Fibroblast of lung (primary cell): Measurements from ENCODE around the gene CELF2. TPM values are rescaled to one million over a fixed set of nuclear protein-coding genes. Genes with fewer than 3 reads are reported as not detected.

Experiments used
- DNase-seq, 2 donors: peaks; one replicate each; pipeline versions ENCODE4 v3.0.0 to v3.0.0-alpha.2; 2010; ENCODE audit warnings: low read depth in 2 of 2
- H2AFZ ChIP-seq: 2 replicates; pipeline ENCODE4 v1.5.1; 2012; ENCODE audit warnings: low read length, control low read depth, inconsistent platforms
- H3K27ac ChIP-seq: 2 replicates; pipeline ENCODE4 v1.5.1; 2011; ENCODE audit warnings: low read length, control low read depth; ENCODE audit not compliant: insufficient read depth
- H3K27me3 ChIP-seq: 2 replicates; pipeline ENCODE4 v1.5.1; 2011; ENCODE audit warnings: mild to moderate bottlenecking, low read length; ENCODE audit not compliant: control insufficient read depth, insufficient read depth
- H3K36me3 ChIP-seq: 2 replicates; pipeline ENCODE4 v1.5.1; 2011; ENCODE audit warnings: low read length; ENCODE audit not compliant: control insufficient read depth, insufficient read depth
- H3K4me1 ChIP-seq: 2 replicates; pipeline ENCODE4 v1.5.1; 2011; ENCODE audit warnings: low read length; ENCODE audit not compliant: control insufficient read depth, insufficient read depth; ENCODE audit errors: extremely low read depth
- H3K4me2 ChIP-seq: 2 replicates; pipeline ENCODE4 v1.5.1; 2011; ENCODE audit warnings: low read length, control low read depth; ENCODE audit not compliant: insufficient read depth; ENCODE audit errors: extremely low read depth
- H3K4me3 ChIP-seq, 4 experiments: fragments of 200-600 bp in 1 of 4; sonication (generic) in 1 of 4; replicated peaks in 1 of 4; 2 replicates each; pipeline ENCODE4 v1.5.1; 2011 to 2016; ENCODE audit warnings: low read length in 4 of 4, low read depth in 3 of 4, mild to moderate bottlenecking in 3 of 4, control low read depth in 2 of 4, inconsistent platforms in 1 of 4, mixed read lengths in 1 of 4; ENCODE audit not compliant: insufficient read depth in 1 of 4; ENCODE audit errors: control extremely low read depth in 1 of 4
- H3K79me2 ChIP-seq: 2 replicates; pipeline ENCODE4 v1.5.1; 2012; ENCODE audit warnings: mild to moderate bottlenecking, low read length, inconsistent platforms; ENCODE audit not compliant: control insufficient read depth, insufficient read depth
- H3K9ac ChIP-seq: 2 replicates; pipeline ENCODE4 v1.5.1; 2011; ENCODE audit warnings: mild to moderate bottlenecking, low read length, control low read depth; ENCODE audit not compliant: insufficient read depth
- H3K9me3 ChIP-seq: 2 replicates; pipeline ENCODE4 v1.5.1; 2012; ENCODE audit warnings: low read depth, low read length; ENCODE audit not compliant: control insufficient read depth, insufficient read depth
- H4K20me1 ChIP-seq: 2 replicates; pipeline ENCODE4 v1.5.1; 2011; ENCODE audit warnings: low read length; ENCODE audit not compliant: control insufficient read depth, insufficient read depth; ENCODE audit errors: extremely low read depth
- EZH2 ChIP-seq: IDR thresholded peaks from 2 replicates; pipeline ENCODE4 v1.5.1; 2012; ENCODE audit warnings: low read length, control low read depth, mild to moderate bottlenecking; ENCODE audit errors: missing control alignments
- polyA plus RNA-seq, 2 donors: library from polyadenylated mRNA; depleted of rRNA in 1 of 2; stranded (reverse) in 1 of 2; unstranded in 1 of 2; fragments of >200 nt; gene quantifications; 2 replicates each; pipeline ENCODE4 v1.2.1, GENCODE V29; 2011 to 2012; ENCODE audit warnings: missing spikeins in 1 of 2
- total RNA-seq: library from RNA; depleted of rRNA; stranded (reverse); fragments of >200 nt; gene quantifications from 2 replicates; pipeline ENCODE4 v1.2.1, GENCODE V29; 2014
- TF ChIP-seq, protein P1 (sequence below), 2 donors: IDR thresholded peaks in 1 of 2; conservative IDR thresholded peaks in 1 of 2; 1 replicate in 1 of 2; 2 replicates in 1 of 2; pipeline ENCODE4 v1.5.1; 2011 to 2012; ENCODE audit warnings: low read length in 2 of 2, control low read depth in 1 of 2, inconsistent platforms in 1 of 2, low read depth in 1 of 2, mild to moderate bottlenecking in 1 of 2

The CELF2 gene
- total and polyA plus RNA-seq, 2 donors (not counting 1 experiment from before 2014, with no cell fraction given), result 16.9 to 25.1 TPM

DNA sequence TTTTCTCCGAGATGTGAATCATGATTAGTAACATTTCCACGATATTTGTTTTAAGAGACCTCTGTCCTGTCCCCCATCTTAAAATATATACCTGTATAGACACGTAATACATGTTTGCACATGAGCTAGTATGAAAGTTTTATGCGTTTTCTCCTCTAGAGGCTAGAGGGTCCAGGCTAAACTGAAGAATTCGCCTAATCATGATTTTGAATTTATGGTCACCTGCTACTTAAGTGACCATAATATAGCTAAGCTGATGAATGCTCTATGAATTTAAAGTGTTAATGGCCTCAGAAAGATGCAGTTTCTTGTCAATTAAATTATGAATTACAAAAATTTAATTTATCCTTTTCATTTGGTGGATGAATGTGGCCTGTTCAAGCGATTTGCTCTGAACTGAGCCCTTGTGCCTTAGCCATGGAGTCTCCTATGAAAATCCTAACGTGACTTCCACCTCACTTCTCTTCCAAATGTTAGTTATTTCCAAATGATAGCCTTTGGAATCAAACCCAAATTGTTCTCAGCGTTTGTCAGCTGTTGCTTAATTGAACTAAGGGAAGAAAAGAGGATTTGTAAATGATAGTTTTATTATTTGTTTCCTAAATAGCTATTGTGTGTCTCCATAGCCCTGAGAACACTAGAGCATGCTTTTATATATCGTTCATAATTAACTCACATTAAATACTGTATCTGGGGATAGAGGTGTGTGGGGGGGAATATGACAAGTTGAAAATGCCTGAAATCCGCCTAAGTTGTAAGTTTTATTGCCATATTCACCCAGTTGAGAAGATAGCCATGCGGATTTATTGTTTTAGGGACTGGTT is 2.3 kb downstream of the CELF2 start:
- no peaks in the 10 kb centered on the region for H3K9me3 ChIP-seq
- peaks cover 9% of the 10 kb centered on the region for H3K27me3 ChIP-seq
- no peak overlapping the region for H3K27ac ChIP-seq

DNA sequence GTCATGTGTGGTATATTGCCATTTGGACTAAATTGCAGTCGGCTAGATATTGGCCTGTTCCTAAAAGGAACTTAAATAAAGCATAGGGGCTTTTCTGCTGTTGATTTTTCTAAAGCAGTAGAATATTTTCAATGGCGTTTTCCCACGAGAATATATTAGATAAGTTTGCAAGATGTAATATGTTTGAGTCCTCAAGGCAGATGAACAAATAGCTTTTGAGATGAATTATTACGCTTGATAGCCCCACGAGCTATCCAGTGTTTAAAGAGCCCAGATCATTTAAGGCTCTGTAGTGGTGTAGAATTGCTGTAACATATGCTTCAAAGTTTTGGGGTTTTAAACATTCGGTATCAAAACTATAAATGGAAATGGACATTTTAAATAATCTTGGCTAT is 2.9 kb downstream of the CELF2 start:
- no peak overlapping the region for H2AFZ ChIP-seq
- no peaks in the 10 kb centered on the region for H4K20me1 ChIP-seq
- H3K4me2 ChIP-seq, result no peak overlapping the region
- H3K9me3 ChIP-seq, result no peaks in the 10 kb centered on the region
- H3K4me1 ChIP-seq, result no peaks in the 10 kb centered on the region
- no peaks in the 10 kb centered on the region for H3K79me2 ChIP-seq
- H3K4me3 ChIP-seq, result no peak overlapping the region
- H3K27ac ChIP-seq, result no peak overlapping the region
- H3K27me3 ChIP-seq, result peaks cover 9% of the 10 kb centered on the region
- H3K9ac ChIP-seq, result no peak overlapping the region
- no peak for DNase-seq
- no peaks in the 10 kb centered on the region for H3K36me3 ChIP-seq
- TF ChIP-seq, protein P1, sequence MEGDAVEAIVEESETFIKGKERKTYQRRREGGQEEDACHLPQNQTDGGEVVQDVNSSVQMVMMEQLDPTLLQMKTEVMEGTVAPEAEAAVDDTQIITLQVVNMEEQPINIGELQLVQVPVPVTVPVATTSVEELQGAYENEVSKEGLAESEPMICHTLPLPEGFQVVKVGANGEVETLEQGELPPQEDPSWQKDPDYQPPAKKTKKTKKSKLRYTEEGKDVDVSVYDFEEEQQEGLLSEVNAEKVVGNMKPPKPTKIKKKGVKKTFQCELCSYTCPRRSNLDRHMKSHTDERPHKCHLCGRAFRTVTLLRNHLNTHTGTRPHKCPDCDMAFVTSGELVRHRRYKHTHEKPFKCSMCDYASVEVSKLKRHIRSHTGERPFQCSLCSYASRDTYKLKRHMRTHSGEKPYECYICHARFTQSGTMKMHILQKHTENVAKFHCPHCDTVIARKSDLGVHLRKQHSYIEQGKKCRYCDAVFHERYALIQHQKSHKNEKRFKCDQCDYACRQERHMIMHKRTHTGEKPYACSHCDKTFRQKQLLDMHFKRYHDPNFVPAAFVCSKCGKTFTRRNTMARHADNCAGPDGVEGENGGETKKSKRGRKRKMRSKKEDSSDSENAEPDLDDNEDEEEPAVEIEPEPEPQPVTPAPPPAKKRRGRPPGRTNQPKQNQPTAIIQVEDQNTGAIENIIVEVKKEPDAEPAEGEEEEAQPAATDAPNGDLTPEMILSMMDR (conservative IDR thresholded peaks at IDR 0.05 in 1 of 2, IDR thresholded peaks at IDR 0.05 in 1 of 2; ENCODE audit: low read depth in 1 of 2, low read length in 2 of 2), result no peak
- no peak for TF ChIP-seq EZH2

More for the DNA sequence above, 2.3 kb downstream of the CELF2 start:
- H3K79me2 ChIP-seq, result no peaks in the 10 kb centered on the region
- H3K4me1 ChIP-seq, result no peaks in the 10 kb centered on the region
- no peak overlapping the region for H3K9ac ChIP-seq
- no peak overlapping the region for H2AFZ ChIP-seq
- H3K4me3 ChIP-seq, result no peak overlapping the region
- TF ChIP-seq, protein P1 (conservative IDR thresholded peaks at IDR 0.05 in 1 of 2, IDR thresholded peaks at IDR 0.05 in 1 of 2; ENCODE audit: low read depth in 1 of 2, low read length in 2 of 2), result no peak
- no peak for TF ChIP-seq EZH2
- H4K20me1 ChIP-seq, result no peaks in the 10 kb centered on the region
- H3K36me3 ChIP-seq, result no peaks in the 10 kb centered on the region
- H3K4me2 ChIP-seq, result no peak overlapping the region
- DNase-seq, result no peak

DNA sequence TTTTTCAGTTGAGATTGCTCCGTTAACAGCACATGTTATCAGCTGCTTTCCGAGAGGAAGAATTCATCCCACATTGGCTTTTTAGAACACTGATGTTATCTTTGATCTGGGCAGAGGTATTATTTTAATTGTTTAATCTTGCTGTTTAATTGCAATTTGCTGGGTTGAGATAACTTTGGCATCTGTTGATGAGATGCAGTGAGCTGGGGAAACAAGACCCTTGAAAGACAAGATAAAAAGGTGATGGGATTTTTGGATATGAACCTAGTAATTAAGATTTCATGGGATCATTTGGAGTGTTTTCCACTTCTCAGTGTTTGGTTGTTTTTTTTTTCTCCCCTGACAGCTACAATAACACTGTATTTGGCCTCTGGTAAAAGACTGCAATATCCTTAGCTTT is 4.5 kb downstream of the CELF2 start:
- Histone ChIP-seq H3K27ac (no peak overlapping the region), H3K79me2 (no peaks in the 10 kb centered on the region), H2AFZ (no peak overlapping the region)

More for the DNA sequence above, 4.5 kb downstream of the CELF2 start:
- Histone ChIP-seq H3K36me3 (no peaks in the 10 kb centered on the region), H3K27me3 (peaks cover 9% of the 10 kb centered on the region), H3K4me2 (no peak overlapping the region), H3K9ac (no peak overlapping the region), H3K4me3 (no peak overlapping the region), H4K20me1 (no peaks in the 10 kb centered on the region), H3K4me1 (no peaks in the 10 kb centered on the region), H3K9me3 (no peaks in the 10 kb centered on the region)
- no peak for DNase-seq
- TF ChIP-seq, protein P1 (conservative IDR thresholded peaks at IDR 0.05 in 1 of 2, IDR thresholded peaks at IDR 0.05 in 1 of 2; ENCODE audit: low read depth in 1 of 2, low read length in 2 of 2), result no peak
- no peak for TF ChIP-seq EZH2
